HuH-7.5 (cell line): ENCODE data around the gene DPY19L3.
"Not testable (repeated sequence)": the region's sequence is repeated elsewhere in the genome, so short reads cannot be mapped to it uniquely, and the experiment has no call there.

ENCODE experiments used
- DNase-seq: peaks from one replicate; pipeline ENCODE4 v3.0.0; 2011; ENCODE audit warnings: low spot score

The DPY19L3 gene

DNA sequence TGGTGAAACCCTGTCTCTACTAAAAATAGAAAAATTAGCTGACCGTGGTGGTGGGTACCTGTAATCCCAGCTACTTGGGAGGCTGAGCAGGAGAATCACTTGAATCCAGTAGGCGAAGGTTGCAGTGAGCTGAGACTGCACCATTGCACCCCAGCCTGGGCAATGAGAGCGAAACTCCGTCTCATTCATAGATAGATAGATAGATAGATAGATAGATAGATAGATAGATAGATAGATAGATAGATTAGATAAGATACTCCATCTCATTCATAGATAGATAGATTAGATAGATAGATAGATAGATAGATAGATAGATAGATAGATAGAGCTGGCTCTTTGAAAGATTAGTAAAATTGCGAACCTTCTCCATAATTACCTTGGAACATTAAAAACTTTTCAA is 42.0 kb downstream of the DPY19L3 start:
- DNase-seq: not testable (repeated sequence)

DNA sequence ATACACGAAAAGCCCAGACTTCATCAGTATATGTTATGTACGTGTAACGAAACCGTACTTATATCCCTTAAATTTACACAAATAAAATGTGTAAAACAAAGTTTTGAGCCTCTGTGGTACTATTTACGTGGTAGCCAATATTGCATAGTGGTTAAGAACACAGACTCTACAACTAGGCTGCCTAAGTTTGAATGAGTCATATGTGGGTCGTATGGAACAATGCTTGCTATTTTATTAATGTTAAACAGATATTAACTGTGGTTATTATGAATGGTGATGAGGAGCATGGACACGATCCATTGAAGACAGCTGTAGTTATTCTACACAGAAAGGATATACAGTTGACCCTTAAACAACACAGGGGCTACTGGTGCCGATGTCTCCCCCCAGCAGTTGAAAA is 42.5 kb downstream of the DPY19L3 start:
- no peak for DNase-seq

DNA sequence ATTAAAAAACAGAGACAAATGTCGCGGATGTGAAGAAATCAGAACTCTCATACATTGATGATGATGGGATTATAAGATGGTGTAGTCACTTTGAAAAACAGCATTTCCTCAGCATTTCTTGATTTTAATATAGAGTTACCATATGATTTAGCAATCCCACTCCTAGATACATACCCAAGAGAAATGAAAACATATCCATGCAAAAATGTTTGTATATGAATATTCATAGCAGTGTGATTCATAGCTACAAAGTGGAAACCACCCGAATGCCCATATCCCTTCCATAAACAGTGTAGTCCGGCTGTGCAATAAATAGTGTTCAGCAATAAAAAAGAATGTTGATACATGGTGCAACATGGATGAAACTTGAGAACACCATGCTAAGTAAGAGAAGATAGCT is 44.6 kb downstream of the DPY19L3 start:
- DNase-seq: no peak

DNA sequence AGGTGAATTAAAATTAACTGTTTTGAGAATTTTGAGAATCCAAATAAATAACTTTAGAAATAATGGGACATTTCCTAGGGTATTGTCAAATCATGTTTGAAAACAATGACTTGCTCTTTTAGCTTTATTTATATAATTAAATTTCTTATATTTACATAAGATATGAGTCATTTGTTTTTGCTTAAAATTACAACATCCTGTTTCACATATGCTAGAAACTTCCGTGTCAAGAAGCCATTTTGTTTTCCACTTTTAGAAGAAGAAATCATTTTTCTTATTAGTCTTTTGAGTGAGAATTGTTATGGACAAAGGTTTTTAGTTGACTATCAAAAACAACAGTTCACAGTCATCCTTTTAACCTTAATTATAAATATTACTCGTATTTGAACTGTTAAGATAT is 48.2 kb downstream of the DPY19L3 start:
- no peak for DNase-seq

DNA sequence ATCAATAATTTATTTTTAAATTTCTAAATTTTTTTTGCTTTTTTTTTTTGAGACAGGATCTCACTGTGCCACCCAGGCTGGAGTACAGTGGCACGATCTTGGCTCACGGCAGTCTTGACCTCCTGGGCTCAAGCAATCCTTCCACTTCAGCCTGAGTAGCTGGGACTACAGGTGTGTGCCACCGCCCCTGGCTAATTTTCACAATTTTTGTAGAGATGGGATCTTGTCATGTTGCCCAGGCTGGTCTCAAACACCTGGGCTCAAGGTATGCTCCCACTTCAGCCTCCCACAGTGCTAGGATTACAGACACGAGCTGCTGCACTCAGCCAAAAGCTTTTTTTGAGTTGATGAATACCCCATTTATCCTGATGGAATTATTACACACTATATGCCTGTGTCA is 50.8 kb downstream of the DPY19L3 start:
- DNase-seq: no peak

DNA sequence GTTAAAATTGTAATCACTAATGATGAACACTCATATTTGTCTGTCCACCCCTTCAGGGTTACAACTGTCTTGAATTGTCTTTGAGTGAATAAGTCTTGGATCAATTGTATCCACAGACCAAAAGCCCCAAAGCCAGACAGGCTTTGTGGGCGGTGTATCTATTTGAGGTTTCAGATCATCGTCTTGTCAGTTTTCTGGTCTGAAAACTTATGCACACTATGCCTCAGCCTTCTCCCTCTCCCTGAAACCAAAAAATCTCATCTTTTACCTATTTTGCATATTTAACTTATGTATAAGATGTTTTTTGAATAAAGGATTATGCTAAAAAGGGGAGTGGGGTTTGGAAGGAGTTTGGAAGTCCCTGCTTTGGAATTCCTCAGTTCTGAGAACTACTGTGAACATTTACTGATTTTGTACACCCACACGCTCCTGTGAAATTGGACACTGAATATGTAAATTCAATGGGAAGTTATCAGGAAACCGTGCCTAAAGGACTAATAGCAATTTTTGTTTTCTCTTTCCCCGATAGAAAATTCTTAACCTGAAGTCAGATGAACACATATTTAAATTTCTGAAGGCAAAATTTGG is 52.1 kb downstream of the DPY19L3 start:
- no peak for DNase-seq

DNA sequence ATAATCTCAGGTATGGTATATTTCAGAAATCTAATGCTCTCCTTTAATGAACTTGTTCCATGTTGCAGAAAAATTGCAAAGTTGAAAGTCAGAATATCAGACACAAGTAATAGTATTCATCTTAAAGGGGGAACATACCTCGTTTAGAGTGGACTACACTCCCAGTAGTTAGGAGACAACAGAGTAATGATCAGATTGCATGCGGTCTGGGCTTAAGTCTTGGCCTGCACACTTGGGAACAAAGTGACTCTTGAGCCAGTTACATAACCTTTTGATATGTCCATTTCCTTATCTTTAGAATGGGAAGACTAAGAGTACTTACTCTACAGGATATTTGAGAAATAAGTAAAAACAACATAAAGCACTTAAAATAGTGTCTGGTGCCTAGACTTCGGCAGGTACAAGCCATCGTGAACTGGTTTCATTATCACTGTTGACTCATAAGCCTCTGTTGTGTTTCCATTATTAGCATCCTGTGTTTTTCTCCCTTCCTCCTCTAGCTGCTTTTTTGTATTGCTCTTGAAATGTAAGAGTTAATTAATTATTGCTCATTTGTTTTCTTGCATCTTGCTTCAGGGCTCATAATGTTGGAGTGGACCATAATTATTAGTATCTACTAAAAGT is 53.0 kb downstream of the DPY19L3 start:
- DNase-seq: no peak

DNA sequence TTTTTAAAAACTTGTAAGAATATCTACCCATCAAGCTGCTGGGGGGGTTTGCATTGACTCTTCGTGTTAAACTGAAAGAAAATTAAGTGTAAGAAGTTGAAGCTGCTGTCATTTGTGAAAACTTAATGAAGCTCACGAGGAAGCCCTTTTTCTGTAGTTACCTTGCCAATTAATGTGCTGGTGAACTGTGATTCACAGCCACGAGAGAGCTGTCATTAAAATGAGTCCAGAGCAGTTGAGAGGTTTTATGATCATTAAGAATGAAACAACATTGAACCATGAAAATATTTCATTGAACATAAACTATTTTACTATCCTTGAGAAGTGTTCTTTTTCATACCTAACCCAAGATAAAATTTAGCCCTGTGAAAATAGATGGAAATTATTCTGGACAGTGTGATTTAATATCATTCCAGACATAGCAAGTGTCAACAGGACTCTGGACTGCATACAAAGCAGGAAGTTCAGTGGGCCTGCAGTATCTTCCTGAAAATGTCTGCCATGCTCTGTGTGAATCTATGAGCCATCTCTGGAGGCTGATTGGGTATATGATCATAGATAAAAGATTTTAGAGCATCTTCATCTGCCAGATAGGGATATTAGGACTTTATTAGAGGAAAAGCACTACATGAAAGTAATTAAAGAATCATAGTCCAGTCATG is 53.8 kb downstream of the DPY19L3 start:
- no peak for DNase-seq

DNA sequence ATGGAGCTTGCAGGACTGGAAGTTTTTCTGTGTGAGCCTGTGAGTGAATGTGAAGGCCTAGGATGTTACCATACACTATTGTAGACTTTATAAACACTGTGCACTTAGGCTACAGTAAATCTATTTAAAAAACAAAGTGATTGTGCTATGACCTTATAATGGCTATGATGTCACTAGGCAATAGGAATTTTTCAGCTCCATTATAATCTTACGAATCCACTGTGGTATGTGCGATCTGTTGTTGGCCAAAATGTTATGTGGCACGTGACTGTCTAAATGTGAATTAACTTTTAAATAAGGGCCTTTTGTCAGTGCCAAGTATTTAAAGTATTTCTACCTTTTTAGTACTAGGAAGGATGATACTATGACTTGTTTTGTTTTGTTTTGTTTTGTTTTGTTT is 54.9 kb downstream of the DPY19L3 start:
- DNase-seq: no peak

DNA sequence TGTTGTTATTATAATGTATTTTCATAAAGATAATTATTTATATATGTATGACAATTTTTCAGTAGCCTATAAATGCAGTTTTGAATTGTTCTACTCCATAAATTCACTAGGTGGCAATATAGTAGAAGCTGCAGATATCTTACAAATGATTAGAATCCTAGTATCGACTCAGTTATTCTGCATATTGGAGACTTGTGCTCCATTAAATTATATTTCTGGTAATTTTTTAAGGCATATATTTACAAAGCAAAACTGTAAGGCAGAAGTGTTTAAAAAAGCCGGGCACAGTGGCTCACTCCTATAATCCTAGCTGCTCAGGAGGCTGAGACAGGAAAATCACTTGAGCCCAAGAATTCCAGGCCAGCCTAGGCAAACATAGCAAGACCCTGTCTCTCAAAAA is 58.7 kb downstream of the DPY19L3 start:
- no peak for DNase-seq

DNA sequence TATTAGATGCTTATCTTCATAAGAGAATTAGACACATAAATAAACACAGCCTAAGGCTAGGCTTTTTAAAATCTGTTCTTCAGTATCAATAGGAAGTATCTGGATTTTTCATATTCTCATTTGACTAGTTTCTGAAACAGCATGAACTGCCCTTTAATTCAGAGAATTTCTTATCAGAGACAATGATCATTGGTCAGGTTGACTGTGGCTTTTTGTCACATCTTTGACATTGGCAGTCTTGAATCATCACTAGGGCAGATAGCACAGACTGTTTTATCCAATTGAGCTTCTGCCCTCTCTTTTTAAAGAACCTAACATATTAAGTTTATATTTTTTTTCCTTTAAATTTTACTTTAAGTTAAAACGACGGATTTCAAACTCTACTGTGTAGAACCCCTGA is 59.6 kb downstream of the DPY19L3 start:
- DNase-seq: no peak

DNA sequence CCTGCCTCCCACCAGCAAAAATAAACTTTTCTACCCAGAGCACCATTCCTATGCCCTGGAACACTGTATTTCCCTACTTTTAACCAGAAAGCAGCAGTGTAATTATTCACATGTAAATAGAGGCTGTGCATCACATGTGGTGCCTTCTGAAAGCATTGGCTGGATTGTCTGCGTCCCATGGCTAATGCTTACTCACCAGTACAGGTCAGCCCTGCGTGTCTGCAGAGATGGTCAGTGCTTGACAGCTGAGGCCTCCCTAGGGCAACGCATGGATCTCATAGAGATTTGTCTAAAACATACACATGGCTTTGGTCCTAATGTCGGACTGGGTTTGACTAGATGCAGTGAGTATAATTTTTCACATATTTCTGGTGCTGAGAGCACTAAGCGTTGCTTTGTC is 64.2 kb downstream of the DPY19L3 start:
- no peak for DNase-seq

DNA sequence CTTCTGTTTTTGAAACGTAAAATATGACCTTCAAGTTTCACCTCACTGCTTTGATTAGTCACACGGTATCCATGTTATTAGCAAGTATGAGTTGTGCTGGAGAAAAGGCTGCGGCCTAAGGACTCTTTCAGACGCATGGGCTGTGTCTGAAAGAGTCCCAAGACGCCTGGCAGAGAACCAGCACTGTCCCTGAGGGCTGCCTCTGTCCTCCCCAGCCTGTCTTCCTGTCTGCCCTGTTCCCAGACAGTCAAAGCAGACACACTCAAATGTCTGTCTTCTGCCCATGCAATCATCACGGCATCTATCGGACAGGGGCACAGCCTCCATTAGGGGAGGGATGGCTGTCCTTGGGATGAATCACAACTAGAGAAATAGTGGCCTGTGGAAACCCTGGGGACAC is 65.5 kb downstream of the DPY19L3 start:
- no peak for DNase-seq

DNA sequence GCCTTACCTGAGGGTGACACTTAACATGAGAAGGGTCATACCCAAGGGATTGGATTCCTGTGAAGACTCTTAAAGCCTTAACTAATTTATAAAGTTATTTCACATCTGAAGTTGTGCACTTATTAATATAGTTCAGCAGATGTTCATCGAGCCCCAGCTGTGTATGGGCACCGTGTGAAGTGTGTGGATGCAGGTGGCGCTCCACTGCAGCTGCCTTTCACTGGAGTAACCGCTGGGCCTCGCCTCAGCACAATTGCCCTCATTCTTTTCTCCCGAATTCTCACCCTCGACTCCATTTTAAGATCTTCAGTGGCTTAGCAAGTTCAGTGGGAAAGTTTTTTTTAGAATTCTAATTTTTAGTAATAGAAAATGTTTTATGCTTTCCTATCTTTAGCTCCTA is 66.2 kb downstream of the DPY19L3 start:
- no peak for DNase-seq

DNA sequence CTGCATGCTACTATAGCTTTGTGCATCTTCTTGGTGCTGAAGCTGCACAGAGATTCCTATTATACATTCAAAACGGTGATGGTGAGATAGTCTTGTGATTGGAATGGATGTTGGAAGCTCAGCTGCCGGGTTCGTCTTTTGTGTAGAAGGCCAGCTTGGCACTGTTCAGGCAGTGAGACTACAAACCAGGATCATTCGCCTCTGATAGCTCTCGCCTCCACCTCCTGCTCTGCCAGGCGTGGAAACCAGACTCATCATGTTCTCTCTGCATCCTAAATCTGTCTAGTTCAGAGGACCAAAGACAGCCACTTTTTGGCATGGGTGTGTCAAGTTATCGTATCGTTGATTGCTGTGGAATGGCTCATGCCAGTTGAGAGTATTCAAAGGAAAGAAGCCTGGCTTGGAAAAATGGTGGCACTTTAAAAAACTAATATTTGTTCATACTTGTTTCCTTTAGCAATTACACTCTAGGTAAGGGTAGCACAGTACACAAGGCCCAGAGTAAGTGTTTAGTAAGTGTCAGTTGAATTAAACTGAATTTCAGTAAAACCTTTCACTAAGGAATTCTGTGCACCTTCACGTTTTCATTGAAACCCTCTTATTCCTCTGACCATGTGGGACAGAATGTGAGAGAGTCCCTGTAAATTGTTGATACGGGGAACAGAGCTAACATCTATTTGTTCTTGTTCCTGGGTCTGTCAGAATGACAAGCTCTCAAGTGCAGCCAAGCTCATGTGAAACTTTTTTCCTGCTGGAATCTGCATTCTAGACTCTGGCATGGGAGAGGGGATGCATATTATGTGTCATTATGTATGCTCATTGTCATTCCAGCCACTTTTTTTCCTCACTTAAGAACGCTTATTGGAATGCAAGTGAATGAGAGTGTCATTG is 69.8 kb downstream of the DPY19L3 start:
- no peak for DNase-seq

DNA sequence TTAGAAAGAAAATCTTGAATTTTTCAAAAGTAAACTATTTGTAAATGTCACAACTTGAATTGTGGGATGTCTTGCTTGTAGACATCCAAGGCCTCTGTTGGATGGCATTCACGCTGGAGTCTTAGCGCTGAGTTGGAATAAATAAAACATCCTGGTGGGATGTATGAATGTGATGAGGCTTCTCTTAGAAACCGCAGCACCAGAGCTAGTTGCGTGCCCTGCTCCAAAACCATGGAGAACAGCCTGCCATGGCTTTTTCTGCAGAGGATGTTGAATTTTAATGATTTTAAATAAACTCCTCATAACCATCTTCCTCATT is 70.4 kb downstream of the DPY19L3 start:
- no peak for DNase-seq

DNA sequence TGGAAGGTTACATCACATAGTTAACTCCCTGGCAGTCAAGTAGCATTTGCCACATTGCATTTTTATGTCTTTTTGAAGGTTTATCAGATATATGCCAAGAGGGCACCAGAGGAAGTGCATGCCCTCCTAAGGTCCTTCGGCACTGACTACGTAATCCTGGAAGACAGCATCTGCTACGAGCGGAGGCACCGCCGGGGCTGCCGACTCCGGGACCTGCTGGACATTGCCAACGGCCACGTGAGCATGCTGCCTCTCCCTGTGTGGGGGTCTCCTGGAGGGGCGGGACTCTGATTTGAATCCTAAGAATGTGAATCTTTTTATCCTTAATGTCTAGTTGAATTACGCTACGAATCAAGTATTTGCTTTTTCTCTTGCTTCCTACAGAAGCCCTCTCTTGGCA is 74.8 kb downstream of the DPY19L3 start:
- no peak for DNase-seq

DNA sequence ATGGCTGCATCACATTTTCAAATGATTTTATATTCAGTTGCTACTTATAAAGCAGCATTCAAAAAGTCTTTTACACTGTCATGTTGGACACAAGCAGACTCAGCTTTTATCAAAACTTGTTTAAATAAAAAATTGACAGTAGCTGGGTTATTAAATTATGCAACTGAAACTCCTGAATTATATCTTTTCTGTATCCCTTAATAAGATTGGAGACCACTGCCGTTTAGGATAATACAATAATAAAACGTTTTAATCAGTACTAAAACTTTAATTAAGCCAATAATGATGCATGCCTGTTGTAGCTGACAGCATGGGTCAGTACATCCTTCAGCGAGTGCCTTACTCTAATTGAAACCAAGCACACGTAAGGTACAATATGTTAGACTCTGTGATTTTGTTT is 78.0 kb downstream of the DPY19L3 start:
- DNase-seq: no peak

DNA sequence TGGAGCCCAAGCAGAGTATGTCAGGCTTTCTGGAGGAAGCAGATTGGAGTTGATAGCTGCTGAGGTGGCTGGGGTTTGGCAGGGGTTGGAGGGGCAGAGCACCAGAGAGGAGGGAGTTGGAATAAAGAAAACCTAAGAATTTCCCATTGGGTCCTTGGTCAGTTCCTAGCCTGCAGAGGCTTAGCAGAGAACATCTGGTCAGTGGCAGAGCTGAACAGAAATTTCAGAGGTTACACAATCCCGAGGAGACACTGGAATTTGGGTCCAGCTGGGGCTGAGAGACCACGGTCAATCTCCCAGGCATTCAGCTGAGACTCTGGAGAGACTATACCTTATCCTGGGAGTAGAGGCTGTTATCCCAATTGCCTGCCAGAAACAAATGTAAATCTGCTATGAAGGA is 84.4 kb downstream of the DPY19L3 start:
- no peak for DNase-seq

DNA sequence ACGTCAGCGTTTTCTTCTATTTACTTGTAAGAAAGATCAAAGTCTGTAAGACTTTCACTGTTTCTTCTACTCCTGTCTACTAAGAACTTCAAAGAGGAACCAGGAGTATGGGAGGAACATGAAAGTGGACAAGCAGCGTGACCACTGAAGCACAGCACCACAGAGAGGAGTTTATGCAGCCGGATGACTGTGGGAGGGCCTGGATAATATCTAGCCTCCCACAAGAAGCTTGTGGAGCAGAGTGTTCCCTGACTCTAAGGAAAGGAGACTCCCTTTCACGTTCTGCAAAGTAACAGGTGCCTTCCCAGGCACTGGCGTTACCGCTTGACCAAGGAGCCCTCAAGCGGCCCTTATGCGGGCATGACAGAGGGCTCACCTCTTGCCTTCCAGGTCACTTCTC is 91.8 kb downstream of the DPY19L3 start:
- DNase-seq: no peak

DNA sequence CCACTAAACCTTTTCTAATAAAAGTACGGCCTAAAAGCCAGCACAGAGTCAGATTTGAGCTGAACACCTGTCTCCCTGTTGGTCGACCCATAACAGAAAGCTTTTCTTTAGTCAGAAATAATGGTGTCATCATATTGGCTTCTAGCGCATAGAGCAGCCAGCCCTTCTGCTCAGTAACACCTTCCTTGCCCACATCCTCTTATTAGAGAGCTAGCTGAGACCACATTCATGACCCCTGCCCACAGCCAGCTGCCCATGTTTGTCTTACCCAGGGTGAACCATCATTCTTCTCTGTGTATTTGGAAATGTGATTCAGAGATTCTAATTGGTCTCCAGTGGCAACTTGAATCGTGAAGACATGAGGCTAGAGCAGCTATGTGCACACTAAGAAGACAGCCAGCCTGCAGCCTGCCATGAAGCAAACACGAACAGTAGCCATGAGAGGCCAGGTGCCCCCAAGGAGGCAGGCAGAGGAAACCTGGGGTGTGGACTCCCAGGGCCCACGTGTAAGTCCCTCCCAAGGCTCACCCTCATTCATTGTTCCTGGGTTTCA is 93.2 kb downstream of the DPY19L3 start:
- DNase-seq: no peak

DNA sequence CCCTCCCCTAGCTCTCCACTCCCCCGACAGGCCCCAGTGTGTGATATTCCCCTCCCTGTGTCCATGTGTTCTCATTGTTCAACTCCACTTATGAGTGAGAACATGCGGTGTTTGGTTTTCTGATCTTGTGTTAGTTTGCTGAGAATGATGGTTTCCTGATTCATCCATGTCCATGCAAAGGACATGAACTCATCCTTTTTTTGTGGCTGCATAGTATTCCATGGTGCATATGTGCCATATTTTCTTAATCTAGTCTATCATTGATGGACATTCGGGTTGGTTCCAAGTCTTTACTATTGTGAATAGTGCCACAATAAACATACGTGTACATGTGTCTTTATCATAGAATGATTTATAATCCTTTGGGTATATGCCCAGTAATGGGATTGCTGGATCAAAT is 106.9 kb downstream of the DPY19L3 start:
- DNase-seq: not testable (repeated sequence)

DNA sequence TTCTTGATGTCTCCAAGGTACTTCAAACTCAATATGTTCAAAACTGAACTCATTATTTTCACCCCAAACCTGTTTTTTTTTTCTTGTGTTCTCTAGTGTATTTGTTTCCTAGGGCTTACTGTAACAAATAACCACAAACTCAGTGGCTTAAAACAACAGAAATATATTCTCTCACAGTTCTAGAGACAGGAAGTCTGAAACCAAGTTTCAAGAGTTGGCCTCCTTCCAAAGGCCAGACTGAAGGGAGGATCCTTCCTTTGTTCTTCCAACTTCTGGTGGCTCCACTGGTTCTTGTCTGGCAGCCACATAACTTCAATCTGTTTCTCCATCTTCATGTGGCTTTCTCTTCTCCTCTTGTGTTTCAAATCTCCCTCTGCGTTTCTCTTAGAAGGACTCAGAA is 113.5 kb downstream of the DPY19L3 start:
- no peak for DNase-seq
